Peyer's patch (tissue), 4 donors: ENCODE measurements around the gene SCN3B.

ENCODE experiments used
- CTCF ChIP-seq, 6 experiments: fragments of 450-650 bp in 4 of 6; fragments of 200-600 bp in 2 of 6; sonication (generic) in 1 of 6; IDR thresholded peaks; one replicate each; pipeline ENCODE4 v1.5.1; 2017 to 2019; ENCODE audit warnings: antibody characterized with exemption in 6 of 6, mild to moderate bottlenecking in 3 of 6, moderate library complexity in 1 of 6
- POLR2A ChIP-seq, 2 donors: fragments of 450-650 bp; IDR thresholded peaks; one replicate each; pipeline ENCODE4 v1.5.1; 2017; ENCODE audit warnings: antibody characterized with exemption in 2 of 2, mild to moderate bottlenecking in 2 of 2, moderate library complexity in 2 of 2

GRCh38 chr11:123597859-123598258 is 56.6 kb downstream of the SCN3B start:
- TF ChIP-seq CTCF (IDR thresholded peaks at IDR 0.05): no peak
- TF ChIP-seq POLR2A (IDR thresholded peaks at IDR 0.05): no peak
